HepG2 (cell line): ENCODE data around the gene GP1BA. TPM values are rescaled to one million over a fixed set of nuclear protein-coding genes. Genes with fewer than 3 reads are reported as not detected.
A peak's percentile ranks its signal among the peaks of the same experiment; 100 is the strongest.

Source experiments
- ATF7 ChIP-seq, 2 experiments: fragments of 450-650 bp in 1 of 2; sonication (generic) in 1 of 2; formaldehyde crosslinking in 1 of 2; IDR thresholded peaks; 2 replicates each; pipeline versions ENCODE4 v1.4.0 to v1.6.1; 2016 to 2020; ENCODE audit warnings: antibody characterized with exemption in 1 of 2, mild to moderate bottlenecking in 1 of 2, missing genetic modification reagents in 1 of 2
- HOXA5 ChIP-seq: sonication (generic); formaldehyde crosslinking; IDR thresholded peaks from 2 replicates; pipeline ENCODE4 v1.4.0; 2020; ENCODE audit warnings: missing genetic modification reagents
- KDM5B ChIP-seq: sonication (generic); formaldehyde crosslinking; IDR thresholded peaks from 2 replicates; pipeline ENCODE4 v1.4.0; 2020; ENCODE audit warnings: missing genetic modification reagents, mild to moderate bottlenecking, borderline replicate concordance
- KLF9 ChIP-seq: IDR thresholded peaks from 2 replicates; pipeline ENCODE4 v1.6.1; 2016; ENCODE audit warnings: low read depth
- MIER3 ChIP-seq: IDR thresholded peaks from 2 replicates; pipeline ENCODE4 v1.6.1; 2016; ENCODE audit warnings: missing compliant biosample characterization, borderline replicate concordance
- PLRG1 ChIP-seq: fragments of 450-650 bp; conservative IDR thresholded peaks from 2 replicates; pipeline ENCODE4 v1.6.1; 2016
- RBAK ChIP-seq: sonication (generic); formaldehyde crosslinking; IDR thresholded peaks from 2 replicates; pipeline ENCODE4 v1.5.1; 2020; ENCODE audit warnings: mild to moderate bottlenecking, missing genetic modification reagents
- SNAPC2 ChIP-seq: sonication (generic); formaldehyde crosslinking; IDR thresholded peaks from 2 replicates; pipeline ENCODE4 v1.8.1; 2022; ENCODE audit warnings: mild to moderate bottlenecking, missing genetic modification reagents
- SRY ChIP-seq: sonication (generic); formaldehyde crosslinking; IDR thresholded peaks from 2 replicates; pipeline ENCODE4 v1.8.0; 2022; ENCODE audit warnings: mild to moderate bottlenecking, missing genetic modification reagents
- TEAD2 ChIP-seq: sonication (generic); formaldehyde crosslinking; IDR thresholded peaks from 2 replicates; pipeline ENCODE4 v1.9.0; 2021; ENCODE audit warnings: missing genetic modification reagents
- ZBTB42 ChIP-seq: sonication (generic); formaldehyde crosslinking; IDR thresholded peaks from 2 replicates; pipeline ENCODE4 v1.5.0; 2020; ENCODE audit warnings: mild to moderate bottlenecking, missing genetic modification reagents
- ZKSCAN8 ChIP-seq: IDR thresholded peaks from 2 replicates; pipeline ENCODE4 v1.6.1; 2016; ENCODE audit warnings: borderline replicate concordance, missing genetic modification reagents, missing compliant biosample characterization
- ZNF30 ChIP-seq: sonication (generic); formaldehyde crosslinking; IDR thresholded peaks from 2 replicates; pipeline ENCODE4 v1.5.0; 2020; ENCODE audit warnings: mild to moderate bottlenecking, missing genetic modification reagents
- ZNF33A ChIP-seq: sonication (generic); formaldehyde crosslinking; IDR thresholded peaks from 2 replicates; pipeline ENCODE4 v1.5.1; 2020; ENCODE audit warnings: missing genetic modification reagents, mild to moderate bottlenecking, moderate library complexity, borderline replicate concordance
- ZNF629 ChIP-seq: sonication (generic); formaldehyde crosslinking; conservative IDR thresholded peaks from 2 replicates; pipeline ENCODE4 v1.5.0; 2020; ENCODE audit warnings: missing genetic modification reagents
- ZSCAN31 ChIP-seq: sonication (generic); formaldehyde crosslinking; IDR thresholded peaks from 2 replicates; pipeline ENCODE4 v1.5.0; 2020; ENCODE audit warnings: low read depth, mild to moderate bottlenecking, missing genetic modification reagents
- polyA plus RNA-seq, 8 experiments: library from polyadenylated mRNA; depleted of rRNA in 3 of 8; stranded (reverse) in 7 of 8; unstranded in 1 of 8; fragments of >200 nt; fragmentation: Illumina TruSeq in 4 of 8; extraction: Trizol in 4 of 8; gene quantifications; 2 replicates each; pipeline versions ENCODE4 v1.2.1 to v1.2.3, GENCODE V29; 2011 to 2016; ENCODE audit warnings: low read depth in 4 of 8, missing spikeins in 1 of 8, mixed read lengths in 1 of 8; ENCODE audit not compliant: insufficient read depth in 1 of 8
- total RNA-seq, 5 experiments: library from RNA; depleted of rRNA; stranded (reverse); fragments of >200 nt; fragmentation: Illumina TruSeq; extraction: Trizol; gene quantifications; 2 replicates each; pipeline ENCODE4 v1.2.3, GENCODE V29; 2016; ENCODE audit warnings: low read depth in 1 of 5
- TF ChIP-seq, protein P1 (sequence below): sonication (generic); formaldehyde crosslinking; IDR thresholded peaks from 2 replicates; pipeline ENCODE4 v1.5.1; 2020; ENCODE audit warnings: mild to moderate bottlenecking, missing genetic modification reagents, borderline replicate concordance
- TF ChIP-seq, protein P2 (sequence below): sonication (generic); formaldehyde crosslinking; IDR thresholded peaks from 2 replicates; pipeline ENCODE4 v1.8.1; 2022; ENCODE audit warnings: low read depth, mild to moderate bottlenecking, missing genetic modification reagents
- TF ChIP-seq, protein P3 (sequence below): sonication (generic); formaldehyde crosslinking; IDR thresholded peaks from 2 replicates; pipeline ENCODE4 v1.5.0; 2020; ENCODE audit warnings: mild to moderate bottlenecking, missing genetic modification reagents

The GP1BA gene
- total and polyA plus RNA-seq, 2 of the 13 experiments (the other 11 are each of a cell fraction or from before 2014, with no cell fraction given) = not detected

DNA sequence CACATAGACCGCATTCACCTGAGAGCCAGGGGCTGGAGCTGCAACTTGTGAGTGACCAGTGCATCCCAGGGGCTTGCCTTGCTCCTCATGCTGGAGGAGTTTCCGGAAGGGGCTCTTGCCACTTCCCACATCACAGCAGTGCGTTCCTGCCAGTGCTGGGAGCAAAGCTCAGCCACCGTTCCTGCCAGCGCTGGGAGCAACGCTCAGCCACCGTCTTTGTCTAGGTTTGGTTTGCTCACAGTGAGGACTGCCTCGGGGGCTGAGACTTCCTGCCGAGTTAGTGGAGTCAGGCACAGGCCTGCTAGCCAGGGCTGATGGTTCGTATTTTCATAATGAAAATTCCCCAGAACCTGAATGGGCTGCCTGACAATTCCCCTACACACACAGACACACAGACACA, 23.8 kb upstream of the GP1BA start (continued):
- TF ChIP-seq, protein P1, sequence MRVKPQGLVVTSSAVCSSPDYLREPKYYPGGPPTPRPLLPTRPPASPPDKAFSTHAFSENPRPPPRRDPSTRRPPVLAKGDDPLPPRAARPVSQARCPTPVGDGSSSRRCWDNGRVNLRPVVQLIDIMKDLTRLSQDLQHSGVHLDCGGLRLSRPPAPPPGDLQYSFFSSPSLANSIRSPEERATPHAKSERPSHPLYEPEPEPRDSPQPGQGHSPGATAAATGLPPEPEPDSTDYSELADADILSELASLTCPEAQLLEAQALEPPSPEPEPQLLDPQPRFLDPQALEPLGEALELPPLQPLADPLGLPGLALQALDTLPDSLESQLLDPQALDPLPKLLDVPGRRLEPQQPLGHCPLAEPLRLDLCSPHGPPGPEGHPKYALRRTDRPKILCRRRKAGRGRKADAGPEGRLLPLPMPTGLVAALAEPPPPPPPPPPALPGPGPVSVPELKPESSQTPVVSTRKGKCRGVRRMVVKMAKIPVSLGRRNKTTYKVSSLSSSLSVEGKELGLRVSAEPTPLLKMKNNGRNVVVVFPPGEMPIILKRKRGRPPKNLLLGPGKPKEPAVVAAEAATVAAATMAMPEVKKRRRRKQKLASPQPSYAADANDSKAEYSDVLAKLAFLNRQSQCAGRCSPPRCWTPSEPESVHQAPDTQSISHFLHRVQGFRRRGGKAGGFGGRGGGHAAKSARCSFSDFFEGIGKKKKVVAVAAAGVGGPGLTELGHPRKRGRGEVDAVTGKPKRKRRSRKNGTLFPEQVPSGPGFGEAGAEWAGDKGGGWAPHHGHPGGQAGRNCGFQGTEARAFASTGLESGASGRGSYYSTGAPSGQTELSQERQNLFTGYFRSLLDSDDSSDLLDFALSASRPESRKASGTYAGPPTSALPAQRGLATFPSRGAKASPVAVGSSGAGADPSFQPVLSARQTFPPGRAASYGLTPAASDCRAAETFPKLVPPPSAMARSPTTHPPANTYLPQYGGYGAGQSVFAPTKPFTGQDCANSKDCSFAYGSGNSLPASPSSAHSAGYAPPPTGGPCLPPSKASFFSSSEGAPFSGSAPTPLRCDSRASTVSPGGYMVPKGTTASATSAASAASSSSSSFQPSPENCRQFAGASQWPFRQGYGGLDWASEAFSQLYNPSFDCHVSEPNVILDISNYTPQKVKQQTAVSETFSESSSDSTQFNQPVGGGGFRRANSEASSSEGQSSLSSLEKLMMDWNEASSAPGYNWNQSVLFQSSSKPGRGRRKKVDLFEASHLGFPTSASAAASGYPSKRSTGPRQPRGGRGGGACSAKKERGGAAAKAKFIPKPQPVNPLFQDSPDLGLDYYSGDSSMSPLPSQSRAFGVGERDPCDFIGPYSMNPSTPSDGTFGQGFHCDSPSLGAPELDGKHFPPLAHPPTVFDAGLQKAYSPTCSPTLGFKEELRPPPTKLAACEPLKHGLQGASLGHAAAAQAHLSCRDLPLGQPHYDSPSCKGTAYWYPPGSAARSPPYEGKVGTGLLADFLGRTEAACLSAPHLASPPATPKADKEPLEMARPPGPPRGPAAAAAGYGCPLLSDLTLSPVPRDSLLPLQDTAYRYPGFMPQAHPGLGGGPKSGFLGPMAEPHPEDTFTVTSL = peak; percentile 44; the same call in 1 of the 2 replicates
- TF ChIP-seq ZNF33A (CRISPR knock-in tag) = no peak
- TF ChIP-seq, protein P2, sequence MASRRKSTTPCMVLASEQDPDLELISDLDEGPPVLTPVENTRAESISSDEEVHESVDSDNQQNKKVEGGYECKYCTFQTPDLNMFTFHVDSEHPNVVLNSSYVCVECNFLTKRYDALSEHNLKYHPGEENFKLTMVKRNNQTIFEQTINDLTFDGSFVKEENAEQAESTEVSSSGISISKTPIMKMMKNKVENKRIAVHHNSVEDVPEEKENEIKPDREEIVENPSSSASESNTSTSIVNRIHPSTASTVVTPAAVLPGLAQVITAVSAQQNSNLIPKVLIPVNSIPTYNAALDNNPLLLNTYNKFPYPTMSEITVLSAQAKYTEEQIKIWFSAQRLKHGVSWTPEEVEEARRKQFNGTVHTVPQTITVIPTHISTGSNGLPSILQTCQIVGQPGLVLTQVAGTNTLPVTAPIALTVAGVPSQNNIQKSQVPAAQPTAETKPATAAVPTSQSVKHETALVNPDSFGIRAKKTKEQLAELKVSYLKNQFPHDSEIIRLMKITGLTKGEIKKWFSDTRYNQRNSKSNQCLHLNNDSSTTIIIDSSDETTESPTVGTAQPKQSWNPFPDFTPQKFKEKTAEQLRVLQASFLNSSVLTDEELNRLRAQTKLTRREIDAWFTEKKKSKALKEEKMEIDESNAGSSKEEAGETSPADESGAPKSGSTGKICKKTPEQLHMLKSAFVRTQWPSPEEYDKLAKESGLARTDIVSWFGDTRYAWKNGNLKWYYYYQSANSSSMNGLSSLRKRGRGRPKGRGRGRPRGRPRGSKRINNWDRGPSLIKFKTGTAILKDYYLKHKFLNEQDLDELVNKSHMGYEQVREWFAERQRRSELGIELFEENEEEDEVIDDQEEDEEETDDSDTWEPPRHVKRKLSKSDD (CRISPR knock-in tag) = no peak
- TF ChIP-seq KLF9 (CRISPR knock-in tag) = no peak
- TF ChIP-seq ATF7 (IDR thresholded peaks at IDR 0.05) = no peak
- TF ChIP-seq ATF7 (CRISPR knock-in tag; IDR thresholded peaks at IDR 0.05) = no peak
- TF ChIP-seq, protein P3, sequence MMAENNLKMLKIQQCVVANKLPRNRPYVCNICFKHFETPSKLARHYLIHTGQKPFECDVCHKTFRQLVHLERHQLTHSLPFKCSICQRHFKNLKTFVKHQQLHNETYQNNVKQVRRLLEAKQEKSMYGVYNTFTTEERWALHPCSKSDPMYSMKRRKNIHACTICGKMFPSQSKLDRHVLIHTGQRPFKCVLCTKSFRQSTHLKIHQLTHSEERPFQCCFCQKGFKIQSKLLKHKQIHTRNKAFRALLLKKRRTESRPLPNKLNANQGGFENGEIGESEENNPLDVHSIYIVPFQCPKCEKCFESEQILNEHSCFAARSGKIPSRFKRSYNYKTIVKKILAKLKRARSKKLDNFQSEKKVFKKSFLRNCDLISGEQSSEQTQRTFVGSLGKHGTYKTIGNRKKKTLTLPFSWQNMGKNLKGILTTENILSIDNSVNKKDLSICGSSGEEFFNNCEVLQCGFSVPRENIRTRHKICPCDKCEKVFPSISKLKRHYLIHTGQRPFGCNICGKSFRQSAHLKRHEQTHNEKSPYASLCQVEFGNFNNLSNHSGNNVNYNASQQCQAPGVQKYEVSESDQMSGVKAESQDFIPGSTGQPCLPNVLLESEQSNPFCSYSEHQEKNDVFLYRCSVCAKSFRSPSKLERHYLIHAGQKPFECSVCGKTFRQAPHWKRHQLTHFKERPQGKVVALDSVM (CRISPR knock-in tag) = peak; percentile 32; the same call in 1 of the 2 replicates
- no peak for TF ChIP-seq TEAD2 (CRISPR knock-in tag)
- no peak for TF ChIP-seq MIER3 (CRISPR knock-in tag)
- TF ChIP-seq ZNF30 = no peak
- TF ChIP-seq SNAPC2 = no peak
- peak; percentile 58 for TF ChIP-seq ZNF629 (CRISPR knock-in tag)
- TF ChIP-seq HOXA5 (CRISPR knock-in tag) = no peak
- no peak for TF ChIP-seq PLRG1
- no peak; the same call in 1 of the 2 replicates for TF ChIP-seq ZSCAN31 (CRISPR knock-in tag)
- TF ChIP-seq ZBTB42 (CRISPR knock-in tag) = no peak
- 0 out of 2 replicates have a peak, but pooled peaks have one; percentile 33 for TF ChIP-seq ZKSCAN8 (CRISPR knock-in tag)
- 0 out of 2 replicates have a peak, but pooled peaks have one; percentile 63 for TF ChIP-seq SRY (CRISPR knock-in tag)
- TF ChIP-seq RBAK = no peak
- peak; percentile 5; the same call in 1 of the 2 replicates for TF ChIP-seq KDM5B (CRISPR knock-in tag)
